Limb (tissue), 2 donors: ENCODE measurements around the gene NR2F2.

Experiments used
- DNase-seq, 2 donors: peaks; one replicate each; pipeline ENCODE4 v3.0.0-alpha.2; 2016; ENCODE audit errors: extremely low spot score in 2 of 2

NR2F2 gene

DNA sequence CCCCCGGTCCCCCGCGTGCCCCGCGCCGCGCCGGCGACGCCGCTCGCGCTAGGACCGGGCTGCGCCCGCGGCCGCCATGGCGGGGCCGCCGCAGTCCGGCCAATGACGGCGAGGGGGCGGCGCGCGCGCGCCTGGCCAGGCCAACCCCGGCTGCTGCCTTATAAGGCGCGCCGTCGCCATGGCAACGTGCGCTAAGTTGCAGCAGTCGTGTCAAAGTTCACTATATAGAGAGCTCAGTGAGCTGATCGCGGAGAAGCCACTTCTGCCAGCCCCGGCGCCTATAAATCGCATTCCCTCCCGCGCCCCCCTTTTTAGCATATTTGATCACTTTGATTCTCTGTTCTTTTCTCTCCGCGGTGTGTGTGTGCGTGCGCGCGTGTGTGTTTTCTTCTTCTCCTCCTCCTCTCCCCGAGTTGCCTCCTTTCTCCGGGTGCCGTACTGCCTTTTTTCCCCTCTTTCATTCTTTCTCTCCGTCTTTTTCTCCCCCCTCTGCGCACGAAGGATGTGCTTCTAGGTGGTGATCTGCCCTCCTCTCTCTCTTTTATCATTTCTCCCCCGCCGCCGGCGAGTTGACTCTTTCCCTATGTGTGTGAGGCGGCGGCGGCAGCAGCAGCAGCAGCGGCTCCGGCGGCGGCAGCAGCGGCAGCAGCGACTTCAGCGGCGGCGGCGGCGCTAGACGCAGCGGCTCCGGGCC lies at the start of gene NR2F2:
Gene NR2F2 (plus strand): TSS at position 251 of the 694 bp plus-strand sequence. CDS start 1,406 bp downstream, outside the sequence.
- DNase-seq: peak; percentile 94 to 96

DNA sequence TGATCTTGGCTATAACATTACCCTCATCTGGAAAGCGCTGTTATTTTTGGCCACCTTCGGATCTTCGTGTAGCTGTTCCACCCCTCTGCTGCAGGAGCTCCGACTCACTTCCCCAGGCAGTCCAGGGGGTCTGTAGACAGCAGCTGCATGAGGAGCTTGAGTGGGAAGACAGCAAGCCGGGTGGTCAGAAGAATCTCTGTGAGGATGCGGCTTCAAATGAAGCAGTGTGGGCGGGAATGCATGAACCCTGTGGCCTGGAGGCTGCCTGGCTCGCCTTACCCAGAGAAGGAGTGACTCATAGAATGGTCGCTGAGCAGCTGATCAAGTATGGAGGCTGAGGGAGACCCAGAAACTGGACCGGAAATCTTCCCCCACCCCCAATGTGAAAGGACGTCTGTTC lies 45.2 kb upstream of the NR2F2 start:
- peak in 1 of 2 donors; percentile 48 for DNase-seq

DNA sequence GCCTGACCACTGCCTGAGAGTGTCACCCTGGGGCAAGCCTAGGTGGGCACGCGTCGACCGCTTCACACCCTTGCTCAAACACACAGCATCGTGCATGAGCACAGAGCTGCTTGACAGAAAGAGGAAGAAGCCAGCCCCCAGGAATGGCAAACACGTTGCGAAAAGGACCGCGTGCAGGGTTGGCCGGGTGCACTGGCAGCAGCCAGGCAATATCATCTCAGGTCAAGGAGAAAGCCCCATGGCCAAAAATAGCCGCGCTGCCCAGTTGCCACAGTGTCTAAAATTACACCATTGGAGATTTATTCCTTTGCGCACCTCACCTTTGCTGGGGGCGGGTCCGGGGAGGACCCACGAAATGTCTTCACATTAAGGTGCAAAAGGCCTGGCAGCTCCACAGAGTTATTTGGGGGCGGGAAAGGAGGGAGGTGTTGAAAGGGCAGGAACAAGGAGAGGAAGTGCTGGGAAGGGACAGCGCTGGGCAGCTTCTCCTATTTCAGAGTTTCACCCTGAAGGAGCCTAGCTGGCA lies 44.7 kb upstream of the NR2F2 start:
- DNase-seq: no peak

DNA sequence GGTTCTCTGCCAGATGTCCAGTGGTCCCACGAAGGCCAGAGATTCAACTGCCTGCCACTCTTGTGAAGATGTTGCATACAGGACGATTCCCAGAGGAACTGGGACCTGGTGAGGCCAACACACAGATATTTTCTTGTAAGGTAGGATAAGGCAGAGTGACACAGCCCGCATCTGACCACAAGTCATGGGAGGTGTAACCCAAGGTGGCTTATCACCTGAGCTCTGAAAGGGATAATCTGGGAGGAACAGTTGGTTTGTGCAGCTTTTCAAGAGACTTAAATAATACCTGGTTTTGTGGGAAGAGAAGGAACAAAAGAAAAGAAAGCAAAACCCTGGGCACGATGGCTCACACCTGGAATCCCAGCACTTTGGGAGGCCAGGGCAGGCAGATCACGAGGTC lies 39.8 kb upstream of the NR2F2 start:
- DNase-seq: no peak

DNA sequence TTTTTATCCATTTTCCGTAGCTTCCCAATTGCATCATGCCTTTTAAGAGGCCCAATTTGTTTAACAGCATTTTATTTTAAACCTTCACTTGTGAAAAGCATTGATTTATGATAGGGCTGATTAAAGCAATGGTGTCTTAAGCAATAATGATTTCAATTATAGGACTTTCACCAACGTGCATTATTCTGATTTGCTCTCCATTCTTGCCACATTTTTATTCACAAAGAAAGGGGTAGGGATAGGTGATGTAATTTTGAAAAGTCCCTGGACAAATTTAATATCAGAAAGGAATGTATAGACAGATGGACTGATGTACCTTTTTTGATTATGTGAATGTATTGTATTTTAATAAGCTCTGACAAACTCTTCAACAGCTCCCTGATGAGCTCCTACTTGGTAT lies 37.9 kb upstream of the NR2F2 start:
- DNase-seq: no peak

DNA sequence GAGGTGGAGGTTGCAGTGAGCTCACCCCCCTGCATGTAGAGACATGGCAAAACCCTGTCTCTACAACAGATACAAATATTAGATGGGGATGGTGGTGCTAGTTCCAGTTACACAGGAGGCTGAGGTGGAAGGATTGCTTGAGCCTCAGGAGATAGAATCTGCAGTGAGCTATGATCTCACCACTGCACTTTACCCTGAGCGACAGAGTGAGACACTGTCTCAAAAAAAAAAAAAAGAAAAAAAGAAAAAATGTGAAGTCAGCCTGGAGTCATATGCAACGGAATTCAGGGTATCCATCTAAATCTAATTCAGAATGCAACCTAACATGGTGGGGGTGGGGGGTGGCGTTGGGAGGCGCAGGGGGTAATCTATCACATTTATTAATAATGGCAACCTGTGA lies 37.1 kb upstream of the NR2F2 start:
- no peak for DNase-seq

DNA sequence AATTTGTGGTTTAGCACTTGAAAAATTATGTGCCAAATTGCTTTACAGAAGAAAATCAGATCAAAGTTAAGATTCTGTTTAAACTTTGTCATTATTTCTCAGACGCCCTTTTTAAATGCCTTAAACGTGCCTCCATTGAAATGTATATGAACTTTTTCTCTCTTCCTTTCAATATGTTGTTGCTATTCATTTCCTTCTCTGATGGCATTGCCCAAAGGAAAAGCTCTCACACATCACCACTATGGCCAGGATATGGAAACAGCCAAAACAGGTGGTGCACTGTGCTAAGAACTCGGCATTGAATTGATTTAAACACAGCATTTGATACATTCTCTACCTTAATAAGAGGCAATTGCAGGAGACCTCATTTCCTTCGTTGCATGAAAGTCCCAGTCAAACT lies 35.7 kb upstream of the NR2F2 start:
- DNase-seq: no peak

DNA sequence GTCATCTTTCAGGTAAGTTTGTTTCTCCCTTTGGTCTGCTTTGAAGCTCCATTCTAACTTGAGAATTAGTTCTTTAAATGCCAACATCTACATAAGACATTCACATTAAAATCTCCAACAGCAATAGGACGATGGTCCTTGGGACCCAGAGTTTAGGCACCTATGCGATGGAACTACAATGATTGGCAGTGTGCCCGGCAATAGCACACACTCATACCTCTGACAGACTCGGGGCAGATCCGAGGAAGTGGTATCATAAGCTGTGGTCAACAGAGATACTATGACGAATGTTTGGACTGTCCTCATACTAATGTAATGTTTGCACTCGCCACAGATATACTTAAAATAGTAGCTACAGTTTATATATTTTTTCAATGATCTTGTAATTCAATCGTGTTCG lies 34.2 kb upstream of the NR2F2 start:
- DNase-seq: no peak

DNA sequence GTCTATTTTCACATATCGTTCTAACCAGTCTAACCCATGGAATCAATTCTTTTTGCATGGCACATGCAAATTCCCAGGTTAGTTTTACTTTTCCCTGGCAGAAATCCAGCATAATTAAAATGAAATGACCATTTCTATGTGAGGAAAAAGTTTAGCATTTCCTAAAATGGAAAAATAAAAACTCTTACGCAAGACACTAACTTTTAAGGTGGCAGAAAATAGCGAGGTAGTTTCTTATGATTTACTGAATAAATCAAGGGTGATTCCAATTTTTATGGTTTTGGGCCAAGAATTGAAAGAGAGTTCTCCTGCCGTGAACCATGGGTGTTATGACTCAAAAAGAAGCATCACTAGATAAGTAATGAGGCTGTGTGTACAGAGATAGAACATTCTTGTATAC lies 32.7 kb upstream of the NR2F2 start:
- DNase-seq: no peak

DNA sequence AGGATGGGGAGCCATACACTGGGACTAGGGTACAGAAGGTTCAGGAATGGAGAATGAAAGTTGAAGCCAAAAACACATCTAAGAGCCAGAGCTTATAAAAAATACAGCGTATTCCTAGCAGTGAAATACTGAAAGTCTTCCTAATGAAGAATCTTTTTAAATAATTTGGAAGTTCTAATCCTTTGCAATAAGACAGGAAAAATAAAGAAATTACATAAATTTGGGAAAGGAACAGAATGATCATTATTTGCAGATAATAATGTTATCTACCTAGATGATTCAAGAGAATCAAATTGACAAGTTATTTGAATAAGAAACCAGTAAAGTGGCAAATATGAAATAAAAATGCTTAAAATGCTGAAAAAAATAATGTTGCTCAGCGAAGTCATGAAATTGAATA lies 32.3 kb upstream of the NR2F2 start:
- no peak for DNase-seq

DNA sequence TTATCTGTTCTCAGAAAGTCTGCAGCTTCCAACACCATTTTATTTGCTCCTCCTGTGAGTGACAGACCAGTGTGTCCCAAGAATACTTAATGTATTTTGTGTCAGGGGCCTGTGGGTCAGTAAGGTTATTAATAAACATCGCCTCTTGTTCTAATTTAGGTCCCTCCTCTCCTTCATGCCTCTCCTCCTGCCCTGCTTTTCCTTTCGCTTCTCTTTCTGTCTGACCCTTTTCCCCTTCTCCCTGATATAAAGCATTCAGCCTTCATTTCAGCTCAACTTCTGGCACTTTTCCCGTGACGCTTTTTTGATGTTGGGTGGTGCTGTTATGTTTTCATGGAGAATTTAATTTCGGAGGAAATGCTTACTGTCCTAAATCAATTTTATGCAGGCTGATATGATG lies 29.7 kb upstream of the NR2F2 start:
- DNase-seq: no peak

DNA sequence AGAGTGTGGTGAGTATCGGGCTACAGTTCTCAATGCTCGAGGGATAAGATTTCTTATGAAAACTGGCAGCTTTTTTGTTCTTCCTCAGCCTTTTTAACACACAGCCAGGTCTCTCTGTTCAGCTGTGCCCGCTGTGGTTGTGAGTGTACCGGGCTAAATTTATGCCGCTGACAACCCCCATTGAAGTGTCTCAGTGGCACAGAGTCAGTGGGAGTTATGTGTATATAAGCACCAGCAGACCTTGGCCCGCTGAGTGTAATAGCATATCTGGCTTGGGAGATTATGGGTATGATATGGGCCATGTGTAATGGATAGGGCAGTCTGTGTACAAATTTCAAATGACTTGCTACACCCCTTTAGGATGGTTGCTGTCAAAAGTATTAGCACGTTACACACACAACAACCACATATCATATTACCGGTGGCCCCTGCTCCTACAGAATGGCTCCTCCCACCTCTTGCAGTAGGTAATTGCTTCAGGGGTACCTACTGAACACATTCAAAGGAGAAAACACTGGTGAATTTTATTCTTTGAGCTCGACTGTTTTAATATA lies 26.9 kb upstream of the NR2F2 start:
- DNase-seq: no peak

DNA sequence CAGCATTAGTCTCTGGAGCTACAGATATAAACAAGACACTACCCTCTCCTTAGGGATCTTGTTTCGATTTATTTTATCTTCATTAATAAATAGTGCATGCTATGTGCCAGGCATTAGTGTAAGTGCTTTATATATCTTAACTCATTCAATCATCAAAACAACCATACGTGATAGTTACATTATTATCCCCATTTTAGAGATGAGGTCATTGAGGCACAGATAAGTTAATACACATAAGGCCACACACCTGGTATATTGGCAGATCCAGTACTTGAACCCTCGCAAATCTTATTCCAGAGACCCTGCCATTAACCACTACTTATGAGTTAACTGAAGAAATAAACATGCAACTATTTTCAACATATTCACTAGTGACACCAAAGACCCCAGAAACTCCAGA lies 25.7 kb upstream of the NR2F2 start:
- DNase-seq: no peak

DNA sequence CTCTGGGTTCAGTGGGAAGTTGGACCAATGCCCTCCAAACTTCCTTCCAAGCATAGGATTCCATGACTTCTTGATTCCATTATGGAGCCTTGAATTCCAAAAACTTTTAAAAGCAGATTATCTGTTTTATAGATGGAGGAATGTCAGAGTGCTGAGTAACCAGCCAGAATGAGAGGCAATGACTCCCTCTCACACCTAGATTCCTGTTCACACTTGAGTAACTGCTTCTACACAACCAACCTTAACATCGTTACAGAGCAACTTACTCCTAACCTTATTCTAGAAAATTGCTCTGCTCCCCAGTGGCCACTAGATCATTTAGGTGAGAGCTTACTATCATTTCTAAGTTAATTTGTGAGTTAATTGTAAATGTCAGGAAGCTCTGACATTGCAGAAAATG lies 24.2 kb upstream of the NR2F2 start:
- DNase-seq: no peak

DNA sequence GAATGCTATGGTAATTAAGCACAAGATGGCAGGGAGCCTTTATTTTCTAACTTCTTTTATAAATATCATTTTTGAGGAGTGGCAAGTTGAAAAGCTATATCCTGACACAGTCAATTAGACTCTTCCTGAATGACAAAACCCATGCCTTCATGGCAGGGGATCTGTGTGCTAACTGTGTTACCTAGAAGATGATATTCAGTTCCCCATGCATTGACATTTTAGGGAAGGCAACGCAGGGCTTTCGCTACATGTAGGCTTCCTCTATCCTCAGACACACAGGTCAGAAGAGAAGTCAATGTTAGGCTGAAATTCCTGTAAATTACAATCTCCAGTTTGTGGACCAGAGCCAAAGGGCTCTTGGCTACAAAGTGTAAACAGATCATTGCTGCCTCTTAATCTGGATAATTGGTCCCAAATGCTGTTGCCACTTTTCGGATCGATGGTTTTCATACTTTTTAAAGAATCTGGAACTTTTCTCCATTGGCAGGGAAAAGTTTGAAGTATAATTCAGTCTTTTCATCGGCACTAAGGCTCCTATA lies 22.6 kb upstream of the NR2F2 start:
- DNase-seq: no peak

DNA sequence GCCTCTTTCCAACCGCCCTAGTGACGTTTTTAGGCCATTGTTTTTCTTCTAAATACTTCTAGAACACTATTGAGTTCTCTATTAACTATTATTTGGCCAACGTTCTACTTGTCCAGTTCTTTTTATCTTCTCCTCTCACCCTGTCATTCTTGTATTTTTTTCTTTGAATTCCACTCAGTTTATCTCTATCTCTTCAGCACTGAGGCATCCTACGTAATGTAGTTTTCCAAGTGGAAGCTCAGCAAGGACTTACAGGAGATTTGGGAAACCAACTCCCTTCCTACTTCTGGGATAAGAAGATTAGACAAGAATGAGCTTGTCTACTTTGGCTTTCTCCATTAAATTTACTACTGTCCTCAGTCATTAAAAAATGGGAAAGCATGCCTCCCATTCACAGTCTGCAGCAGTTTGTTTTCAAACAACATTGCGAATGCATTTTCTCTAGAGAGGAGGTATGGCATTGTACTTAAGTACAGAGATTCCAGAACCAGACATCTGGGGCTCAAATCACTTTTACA lies 21.3 kb upstream of the NR2F2 start:
- no peak for DNase-seq

DNA sequence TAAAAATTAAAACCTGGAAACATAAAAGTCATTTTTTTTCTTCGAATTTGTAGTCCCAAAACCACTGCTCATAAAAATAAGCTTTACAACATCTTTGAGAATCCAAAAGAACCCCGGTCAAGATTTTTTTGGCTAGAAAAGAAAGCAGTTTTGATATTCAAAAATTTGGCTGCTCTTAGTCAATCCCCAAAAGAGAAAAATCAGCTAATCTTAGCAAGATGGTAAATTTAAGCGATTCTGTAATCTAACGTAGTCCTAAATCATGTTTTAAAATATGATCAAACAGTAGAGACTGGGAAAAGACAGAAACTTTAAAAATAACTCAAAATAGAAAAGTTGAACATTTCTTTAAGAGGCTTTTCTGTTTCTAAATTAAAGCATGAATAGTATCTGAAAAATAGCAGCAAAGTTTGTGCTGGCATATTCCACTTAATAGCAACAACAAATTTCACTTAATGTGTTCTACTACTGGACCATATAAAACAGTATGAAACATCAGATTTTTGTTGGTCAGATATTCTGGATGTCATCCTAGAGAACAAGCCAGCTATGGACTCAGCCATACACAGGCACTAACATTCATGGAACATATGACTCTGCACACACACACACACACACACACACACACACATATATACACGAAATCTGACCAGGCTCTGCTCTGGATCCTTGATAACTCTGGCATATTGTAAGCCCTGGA lies 19.1 kb upstream of the NR2F2 start:
- no peak for DNase-seq

DNA sequence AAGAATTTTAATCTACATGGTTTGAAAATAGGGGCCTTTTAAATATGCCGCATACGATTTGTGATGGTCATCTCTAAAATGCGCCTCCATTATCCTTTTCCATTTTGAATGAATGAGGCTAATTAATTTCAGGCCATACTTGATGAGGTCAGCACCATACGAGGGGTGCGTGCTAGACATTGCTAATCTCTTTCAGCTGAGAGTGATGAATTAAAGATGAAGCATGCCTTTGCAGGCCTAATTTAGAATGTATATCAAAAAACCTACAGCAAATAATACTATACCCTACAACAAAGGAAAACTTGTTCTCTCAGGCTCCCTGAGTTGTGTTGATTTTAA lies 18.6 kb upstream of the NR2F2 start:
- no peak for DNase-seq

DNA sequence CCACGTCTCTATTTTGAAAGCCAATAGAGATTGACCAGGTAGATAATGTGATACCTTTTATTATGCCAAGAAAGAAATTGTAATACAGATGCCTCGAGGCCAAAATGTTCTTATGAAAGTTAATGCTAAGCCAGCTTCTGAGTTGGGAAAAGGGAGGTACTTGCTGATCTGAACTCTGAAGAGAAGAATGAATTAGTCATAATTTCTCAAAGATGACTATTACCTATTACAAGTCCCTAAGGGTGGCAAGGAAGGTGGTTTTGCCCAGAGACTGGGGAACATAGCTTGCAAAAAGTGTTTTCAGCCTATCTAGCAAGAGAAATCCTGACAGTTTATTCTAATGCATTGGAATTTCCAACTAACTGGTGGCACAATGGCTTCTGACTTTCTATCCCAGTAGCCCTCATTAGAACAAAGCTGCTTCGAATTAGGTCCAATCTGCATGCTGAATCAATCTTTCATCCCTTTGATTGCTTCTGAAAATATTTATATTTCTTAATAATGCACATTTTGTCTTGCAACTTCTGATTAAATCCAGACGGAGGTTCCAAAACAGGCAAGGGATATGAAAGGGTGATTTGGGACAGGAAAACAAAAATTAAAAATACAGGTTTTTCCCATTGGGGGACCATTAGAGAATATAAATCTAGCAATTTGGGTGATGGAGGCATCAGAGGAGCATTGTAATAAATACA lies 17.7 kb upstream of the NR2F2 start:
- DNase-seq: no peak

DNA sequence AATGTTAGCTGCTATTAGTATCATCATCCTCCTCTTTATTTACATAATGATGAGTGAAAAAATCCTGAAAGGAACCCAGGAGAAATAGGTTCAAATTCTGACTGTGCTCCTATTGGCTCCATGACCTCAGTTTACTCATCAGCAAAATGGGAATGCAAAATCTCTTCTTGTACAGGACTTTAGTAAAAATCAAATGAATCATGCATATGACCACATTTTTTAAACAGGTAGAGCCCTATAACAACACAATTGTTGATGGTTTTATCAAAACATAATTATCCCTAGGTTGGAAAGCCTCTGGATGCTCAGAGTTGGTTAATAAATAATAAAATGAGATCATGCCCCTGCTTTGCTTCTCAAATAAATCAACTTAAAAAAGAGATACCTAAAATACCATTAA lies 16.0 kb upstream of the NR2F2 start:
- DNase-seq: no peak

DNA sequence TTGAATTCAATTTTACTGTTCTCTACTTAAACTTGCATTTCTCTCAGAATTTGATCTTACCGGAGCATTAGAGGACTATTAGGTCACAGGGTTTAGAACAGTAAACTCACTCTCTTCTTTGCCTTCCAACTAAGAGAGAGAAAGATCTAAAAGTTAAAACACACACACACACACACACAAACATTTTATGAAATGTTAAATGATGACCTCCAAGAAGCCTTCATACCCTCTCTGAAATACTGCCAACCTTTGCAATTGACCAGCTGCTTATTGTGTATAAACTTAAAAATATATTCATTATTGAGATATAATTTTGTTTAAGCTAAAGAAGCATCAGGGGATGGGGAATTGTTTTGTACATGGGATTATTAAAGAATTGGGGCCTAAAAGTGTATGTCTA lies 15.5 kb upstream of the NR2F2 start:
- no peak for DNase-seq
